ENCODE measurements around the gene EXD3. TPM values are rescaled to one million over a fixed set of nuclear protein-coding genes. Genes with fewer than 3 reads are reported as not detected.

Gene EXD3
- total and polyA plus RNA-seq, 2 of the 4 experiments (the other 2 are of a cell fraction): 1.1 to 7.4 TPM

- H3K18ac ChIP-seq (ENCODE audit: low read depth, low read length): no peak overlapping the region
- no peak overlapping the region for H4K91ac ChIP-seq (ENCODE audit: insufficient read depth, low read depth, low read length)
- H3K56ac ChIP-seq (ENCODE audit: extremely low read depth, insufficient read depth, low read length): no peak overlapping the region
- H2AK5ac ChIP-seq (ENCODE audit: low read depth, low read length): no peak overlapping the region
- ATAC-seq (ENCODE audit: low read depth): peak; percentile 30
- no TSS peak for BruUV-seq (replicated peaks)
- peaks cover 4% of the 10 kb centered on the region; the same call in 1 of the 2 replicates for H4K20me1 ChIP-seq (ENCODE audit: insufficient read depth, low read length)
- peak overlapping the region; percentile 96 for H3K4me2 ChIP-seq (ENCODE audit: low read depth, low read length)
- H2AK9ac ChIP-seq (replicated peaks; ENCODE audit: low read depth, low read length, poor library complexity): peak overlapping the region; percentile 78
- H3K9me3 ChIP-seq (ENCODE audit: control insufficient read depth, insufficient read depth, low read length): no peaks in the 10 kb centered on the region
- 1% methylated on average over 91 of the region's 115 CpGs; no CpG with 5 or more reads in 1 of the 2 experiments for WGBS, 2 experiments (ENCODE audit: extremely low coverage in 2 of 2, insufficient read length in 1 of 2)
- peak; percentile 39 for DNase-seq
- no peaks in the 10 kb centered on the region for H3K79me1 ChIP-seq (ENCODE audit: low read depth in 1 of 2, low read length in 2 of 2)
- H3K4me3 ChIP-seq (ENCODE audit: insufficient read depth, low read depth, low read length): peak overlapping the region; percentile 56
- no peak overlapping the region for H3K9ac ChIP-seq (ENCODE audit: low read depth, low read length)
- no peak overlapping the region for H3K4ac ChIP-seq (ENCODE audit: low read depth, low read length)
- H2BK20ac ChIP-seq (ENCODE audit: low read depth, low read length): no peak overlapping the region
- no peak overlapping the region for H2BK120ac ChIP-seq (ENCODE audit: low read depth, low read length)
- peak overlapping the region; percentile 91 for H2AFZ ChIP-seq (replicated peaks; ENCODE audit: low read length, poor library complexity)
- peak overlapping the region; percentile 38; the same call in 1 of the 2 replicates for H3K23ac ChIP-seq (ENCODE audit: low read depth, low read length)
- peaks cover 3% of the 10 kb centered on the region for H3K4me1 ChIP-seq (ENCODE audit: control insufficient read depth, insufficient read depth, low read length)
- peaks cover 31% of the 10 kb centered on the region for H3K27me3 ChIP-seq (ENCODE audit: control insufficient read depth, insufficient read depth, low read length)
- no peaks in the 10 kb centered on the region for H3K9me1 ChIP-seq (ENCODE audit: insufficient read depth, low read length)
- no peak overlapping the region for H3K27ac ChIP-seq (ENCODE audit: insufficient read depth, low read length)
- POLR2A ChIA-PET (ENCODE audit: unreplicated experiment): no interaction called here
- no peak overlapping the region for H3K14ac ChIP-seq (replicated peaks; ENCODE audit: low read depth, low read length)
- no peak overlapping the region for H4K8ac ChIP-seq (ENCODE audit: low read depth in 2 of 2, low read length in 2 of 2)
- dilution Hi-C loops (cut with HindIII; ENCODE audit: low sequenced_read_pairs, unreplicated experiment): no loop called here
- in situ Hi-C loops (cut with MboI; ENCODE audit: low sequenced_read_pairs): no loop called here
- no peak overlapping the region for H4K5ac ChIP-seq (ENCODE audit: low read depth, low read length)
- no peaks in the 10 kb centered on the region for H3K36me3 ChIP-seq (ENCODE audit: control insufficient read depth, insufficient read depth, low read length)
- H2BK15ac ChIP-seq (ENCODE audit: low read depth, low read length): no peak overlapping the region
- CTCF ChIA-PET: interaction anchor here (1.0 to 1.5 kb wide), 2 partner anchors 12 to 156 kb away, joined by 3 to 4 read pairs; no protein-coding TSS in a partner anchor
- H2BK5ac ChIP-seq (ENCODE audit: low read depth, low read length, poor library complexity, severe bottlenecking): no peak overlapping the region
- intact Hi-C loops (cut with micrococcal nuclease): loop anchor here (2.0 kb wide), 1 partner anchor 105 kb away; no protein-coding TSS in a partner anchor
- no peak for TF ChIP-seq RCOR1 (IDR thresholded peaks at IDR 0.05; ENCODE audit: insufficient replicate concordance, low read length)
- TF ChIP-seq FOS (IDR thresholded peaks at IDR 0.05; ENCODE audit: low read depth, low read length): no peak
- TF ChIP-seq BHLHE40 (IDR thresholded peaks at IDR 0.05; ENCODE audit: low read depth, low read length): no peak
- TF ChIP-seq RFX5 (IDR thresholded peaks at IDR 0.05; ENCODE audit: low read depth, low read length): no peak
- no peak for TF ChIP-seq POLR2A (IDR thresholded peaks at IDR 0.05; ENCODE audit: low read depth, low read length)
- peak; percentile 21; the same call in 1 of the 2 replicates for TF ChIP-seq SMC3 (IDR thresholded peaks at IDR 0.05; ENCODE audit: low read depth, low read length)
- no peak for TF ChIP-seq NFE2L2 (IDR thresholded peaks at IDR 0.05; ENCODE audit: low read depth, low read length)
- no peak for TF ChIP-seq CEBPB (IDR thresholded peaks at IDR 0.05; ENCODE audit: low read depth, low read length)
- TF ChIP-seq CTCF (conservative IDR thresholded peaks at IDR 0.05; ENCODE audit: low read depth, low read length): peak; percentile 45
- no peak for TF ChIP-seq ELK1 (IDR thresholded peaks at IDR 0.05; ENCODE audit: borderline replicate concordance, low read depth, low read length)
- TF ChIP-seq MAZ (IDR thresholded peaks at IDR 0.05; ENCODE audit: borderline replicate concordance, low read depth, low read length): no peak
- peak; percentile 28; the same call in 1 of the 2 replicates for TF ChIP-seq RAD21 (IDR thresholded peaks at IDR 0.05; ENCODE audit: low read length)
- no peak for TF ChIP-seq MAFK (IDR thresholded peaks at IDR 0.05; ENCODE audit: low read depth, low read length)
- no peak for TF ChIP-seq MXI1 (IDR thresholded peaks at IDR 0.05; ENCODE audit: borderline replicate concordance, low read depth, low read length)
Observed at GRCh38 chr9:137301081-137301947, 121.6 kb downstream of the EXD3 start.

Measured in IMR-90 (cell line).